ENCODE data around the gene TMEM259. TPM values are rescaled to one million over a fixed set of nuclear protein-coding genes. Genes with fewer than 3 reads are reported as not detected.

Gene TMEM259
- total and polyA plus RNA-seq, 2 of the 13 experiments (the other 11 are each of a cell fraction or from before 2014, with no cell fraction given) = 64.7 to 164 TPM

- TF ChIP-seq ZNF503 (CRISPR knock-in tag; IDR thresholded peaks at IDR 0.05) (no peak), U2AF1 (optimal IDR thresholded peaks at IDR 0.05; ENCODE audit: low read depth, low read length) (peak; percentile 43), SALL2 (CRISPR knock-in tag; IDR thresholded peaks at IDR 0.05) (no peak), ZNF746 (CRISPR knock-in tag; IDR thresholded peaks at IDR 0.05) (no peak; the same call in 1 of the 2 replicates), RARA (CRISPR knock-in tag; IDR thresholded peaks at IDR 0.05) (peak; percentile 45; the same call in 1 of the 2 replicates), PRDM10 (CRISPR knock-in tag; IDR thresholded peaks at IDR 0.05; ENCODE audit: low read depth) (peak; percentile 82), KDM3A (CRISPR knock-in tag; IDR thresholded peaks at IDR 0.05; ENCODE audit: low read depth) (peak; percentile 72; the same call in 1 of the 2 replicates), RFXANK (CRISPR knock-in tag; IDR thresholded peaks at IDR 0.05) (no peak), THAP9 (CRISPR knock-in tag; IDR thresholded peaks at IDR 0.05; ENCODE audit: borderline replicate concordance) (no peak; the same call in 1 of the 2 replicates), ZBTB43 (CRISPR knock-in tag; conservative IDR thresholded peaks at IDR 0.05) (no peak), REST (IDR thresholded peaks at IDR 0.05; ENCODE audit: borderline replicate concordance in 1 of 2, low read depth in 1 of 2, low read length in 2 of 2) (0 out of 4 replicates have a peak, but pooled peaks of 1 of the 2 experiments have one; percentile 6), ZNF230 (CRISPR knock-in tag; IDR thresholded peaks at IDR 0.05) (0 out of 2 replicates have a peak, but pooled peaks have one; percentile 22), ZNF839 (CRISPR knock-in tag; IDR thresholded peaks at IDR 0.05; ENCODE audit: borderline replicate concordance) (no peak), ZNF446 (CRISPR knock-in tag; IDR thresholded peaks at IDR 0.05) (no peak)
These were observed 27.5 kb downstream of the TMEM259 start (continued) for GRCh38 chr19:993361-993830.

All from HepG2 (cell line).